ENCODE measurements around the gene TANK.
"Not testable (repeated sequence)": the region's sequence is repeated elsewhere in the genome, so short reads cannot be mapped to it uniquely, and the experiment has no call there.

The TANK gene

GRCh38 chr2:161160226-161161073 lies at the start of gene TANK:
TANK (plus strand) TSS chr2:161160428; CDS start chr2:161179663, 19,235 bp downstream.
- peak; percentile 91 for DNase-seq (ENCODE audit: low spot score)

- no peak for DNase-seq (ENCODE audit: low spot score)
Observed at GRCh38 chr2:161111531-161111930, 48.7 kb upstream of the TANK start.

GRCh38 chr2:161112908-161113307 lies 47.3 kb upstream of the TANK start:
- DNase-seq (ENCODE audit: low spot score), result no peak

GRCh38 chr2:161113693-161114575 lies 46.3 kb upstream of the TANK start:
- DNase-seq (ENCODE audit: low spot score), result no peak

- DNase-seq (ENCODE audit: low spot score), result no peak
Observed at GRCh38 chr2:161115205-161115604, 45.0 kb upstream of the TANK start.

GRCh38 chr2:161115605-161116380 lies 44.4 kb upstream of the TANK start:
- DNase-seq (ENCODE audit: low spot score), result no peak

- no peak for DNase-seq (ENCODE audit: low spot score)
Observed at GRCh38 chr2:161116509-161116908, 43.7 kb upstream of the TANK start.

- DNase-seq (ENCODE audit: low spot score), result no peak
Observed at GRCh38 chr2:161117506-161117905, 42.7 kb upstream of the TANK start.

GRCh38 chr2:161118722-161119121 lies 41.5 kb upstream of the TANK start:
- DNase-seq (ENCODE audit: low spot score), result no peak

- DNase-seq (ENCODE audit: low spot score), result no peak
Observed at GRCh38 chr2:161119483-161119882, 40.7 kb upstream of the TANK start.

GRCh38 chr2:161120775-161121174 lies 39.5 kb upstream of the TANK start:
- no peak for DNase-seq (ENCODE audit: low spot score)

GRCh38 chr2:161121622-161122021 lies 38.6 kb upstream of the TANK start:
- no peak for DNase-seq (ENCODE audit: low spot score)

GRCh38 chr2:161122772-161123530 lies 37.3 kb upstream of the TANK start:
- DNase-seq (ENCODE audit: low spot score), result peak; percentile 70

- no peak for DNase-seq (ENCODE audit: low spot score)
Observed at GRCh38 chr2:161123531-161124030, 36.6 kb upstream of the TANK start.

- DNase-seq (ENCODE audit: low spot score), result no peak
Observed at GRCh38 chr2:161124201-161124600, 36.0 kb upstream of the TANK start.

GRCh38 chr2:161128885-161129284 lies 31.3 kb upstream of the TANK start:
- no peak for DNase-seq (ENCODE audit: low spot score)

- no peak for DNase-seq (ENCODE audit: low spot score)
Observed at GRCh38 chr2:161130354-161130753, 29.9 kb upstream of the TANK start.

GRCh38 chr2:161131074-161131680 lies 29.1 kb upstream of the TANK start:
- DNase-seq (ENCODE audit: low spot score), result no peak

- DNase-seq (ENCODE audit: low spot score), result no peak
Observed at GRCh38 chr2:161131804-161132203, 28.4 kb upstream of the TANK start.

GRCh38 chr2:161132384-161132783 lies 27.8 kb upstream of the TANK start:
- not testable (repeated sequence) for DNase-seq (ENCODE audit: low spot score)

GRCh38 chr2:161133366-161133765 lies 26.9 kb upstream of the TANK start:
- no peak for DNase-seq (ENCODE audit: low spot score)

Data from pons (tissue), 1 donor.